ENCODE results near the gene NLGN1. TPM values are rescaled to one million over a fixed set of nuclear protein-coding genes. Genes with fewer than 3 reads are reported as not detected.

Gene NLGN1
- total RNA-seq, 2 experiments from 2014 or later: not detected

DNA sequence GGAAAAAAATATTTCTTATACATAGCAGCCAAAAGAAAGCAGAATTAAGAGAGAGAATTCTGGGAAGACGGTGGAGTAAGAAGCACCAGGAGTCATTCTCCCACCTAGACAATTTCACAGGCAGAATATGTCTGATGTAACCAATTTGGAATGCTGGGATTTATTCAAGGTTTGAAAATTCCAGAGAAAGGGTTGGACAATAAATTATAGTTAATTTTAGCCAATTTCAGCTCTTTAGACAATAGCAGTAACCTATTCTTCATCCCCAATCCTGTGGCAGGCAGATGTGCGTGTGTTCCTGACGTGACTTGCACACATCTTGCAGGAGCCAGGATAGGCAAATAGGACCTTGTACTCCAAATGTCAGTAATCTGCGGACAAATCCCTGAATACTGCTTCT lies 920.6 kb downstream of the NLGN1 start:
- Mint-ChIP-seq H3K4me1 (no peaks in the 10 kb centered on the region), H3K27me3 (no peaks in the 10 kb centered on the region), H3K4me3 (no peak overlapping the region), H3K36me3 (no peaks in the 10 kb centered on the region), H3K27ac (no peak overlapping the region), H3K9me3 (peaks cover 5% of the 10 kb centered on the region)
- POLR2A ChIA-PET: no interaction called here
- no peak for ATAC-seq (ENCODE audit: low read depth)
- DNase-seq: no peak

DNA sequence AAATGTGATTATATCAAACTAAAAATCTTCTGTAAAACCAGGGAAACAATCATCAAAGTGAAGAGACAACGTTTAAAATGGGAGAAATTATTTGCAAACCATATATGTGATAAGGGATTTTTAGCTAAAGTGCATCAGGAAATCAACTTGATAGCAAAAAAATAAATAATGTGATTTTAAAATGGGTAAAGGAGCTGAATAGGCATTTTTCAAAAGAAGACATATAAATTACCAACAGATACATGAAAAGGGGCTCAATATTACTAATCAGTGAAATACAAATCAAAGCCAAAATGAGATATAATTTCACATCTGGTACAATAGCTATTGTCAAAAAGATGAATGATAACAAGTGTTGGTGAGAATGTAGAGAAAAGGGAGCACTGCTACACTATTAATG lies 924.0 kb downstream of the NLGN1 start:
- POLR2A ChIA-PET: no interaction called here
- Mint-ChIP-seq H3K9me3 (peaks cover 5% of the 10 kb centered on the region), H3K27me3 (no peaks in the 10 kb centered on the region), H3K4me1 (no peaks in the 10 kb centered on the region), H3K36me3 (no peaks in the 10 kb centered on the region), H3K27ac (no peak overlapping the region), H3K4me3 (no peak overlapping the region)
- ATAC-seq (ENCODE audit: low read depth) (no peak), DNase-seq (no peak)

DNA sequence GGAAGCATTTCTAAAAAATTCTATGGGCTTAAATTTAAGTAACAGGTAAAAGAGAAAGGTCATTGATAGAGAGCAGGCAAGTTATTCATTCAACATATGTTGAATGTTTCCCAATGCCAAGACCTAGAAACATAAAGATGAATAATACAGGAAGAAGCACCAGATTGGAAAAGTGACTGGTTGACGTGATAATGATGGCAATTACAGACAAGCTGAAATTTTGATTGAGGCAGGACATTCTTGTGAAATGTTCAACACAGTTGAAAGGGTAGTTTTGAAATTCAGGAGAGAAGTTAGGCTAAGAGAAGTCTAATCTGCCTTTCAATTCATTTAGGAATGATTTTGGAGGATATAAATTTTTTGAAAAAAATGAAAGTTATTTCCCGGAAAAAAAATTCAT lies 925.2 kb downstream of the NLGN1 start:
- POLR2A ChIA-PET: no interaction called here
- Mint-ChIP-seq H3K27me3 (no peaks in the 10 kb centered on the region), H3K4me1 (no peaks in the 10 kb centered on the region), H3K36me3 (no peaks in the 10 kb centered on the region), H3K4me3 (no peak overlapping the region), H3K27ac (no peak overlapping the region), H3K9me3 (peaks cover 5% of the 10 kb centered on the region)
- DNase-seq (no peak), ATAC-seq (ENCODE audit: low read depth) (no peak)

DNA sequence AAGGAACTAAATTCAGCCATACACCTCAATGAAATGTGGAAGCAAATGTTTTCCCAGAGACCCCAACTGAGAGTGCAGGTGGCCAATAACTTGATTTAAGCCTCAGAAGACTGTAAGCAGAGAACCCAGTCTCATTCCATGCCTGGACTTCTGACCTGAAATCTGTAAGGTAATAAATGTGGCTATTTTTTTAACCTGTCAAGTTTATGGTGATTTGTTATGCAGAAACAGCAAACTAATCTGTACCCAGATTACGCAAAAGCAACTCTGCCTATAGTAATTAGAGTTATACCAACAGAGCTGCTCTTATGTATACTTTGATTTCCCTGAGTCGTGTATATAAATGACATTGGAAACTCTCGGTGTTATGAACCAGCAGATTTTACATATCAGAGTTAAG lies 927.6 kb downstream of the NLGN1 start:
- no peak overlapping the region for H3K27ac Mint-ChIP-seq
- no peak for ATAC-seq (ENCODE audit: low read depth)
- peaks cover 7% of the 10 kb centered on the region for H3K9me3 Mint-ChIP-seq
- POLR2A ChIA-PET: no interaction called here
- H3K4me3 Mint-ChIP-seq: no peak overlapping the region
- DNase-seq: no peak
- H3K36me3 Mint-ChIP-seq: no peaks in the 10 kb centered on the region
- H3K4me1 Mint-ChIP-seq: no peaks in the 10 kb centered on the region
- H3K27me3 Mint-ChIP-seq: no peaks in the 10 kb centered on the region

DNA sequence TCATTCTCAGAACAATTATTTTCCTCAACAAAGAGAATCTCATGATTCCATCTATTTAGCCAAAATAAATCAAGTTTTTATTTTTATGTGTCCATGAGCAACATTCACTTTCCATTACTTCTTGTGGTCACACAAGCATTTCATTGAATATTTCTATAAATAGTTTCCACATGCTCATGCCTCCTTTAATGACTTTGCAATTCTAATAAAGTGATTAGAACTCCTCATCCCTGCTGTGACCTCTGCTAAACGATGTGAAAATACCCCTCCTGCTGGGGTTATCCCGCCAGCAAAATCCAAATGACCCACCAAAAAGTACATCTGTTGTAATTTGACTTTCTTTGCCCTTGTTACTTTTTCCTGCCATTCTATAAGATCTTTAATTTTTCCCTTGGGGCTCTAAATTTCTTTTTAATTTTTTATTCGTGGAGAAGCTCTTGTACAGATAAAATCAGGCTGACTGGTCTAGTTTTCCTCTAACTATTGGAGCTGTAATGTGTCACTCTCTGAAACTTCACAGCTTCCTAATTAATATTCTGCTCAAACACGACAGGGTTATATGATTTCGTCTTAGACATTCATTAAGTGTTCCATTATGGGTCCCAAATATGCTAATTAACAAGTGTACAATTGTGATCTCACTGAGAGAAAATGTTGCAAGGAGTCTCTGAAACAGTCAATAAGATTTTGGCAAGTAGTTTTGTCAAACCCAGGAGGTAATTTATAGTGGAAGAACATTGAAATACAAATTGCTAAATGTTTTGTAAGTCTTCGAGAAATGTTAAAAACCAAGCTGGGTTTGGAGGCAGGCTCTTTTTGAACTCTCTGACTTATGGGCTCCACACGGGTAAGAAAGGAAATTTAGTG lies 928.5 kb downstream of the NLGN1 start:
- POLR2A ChIA-PET: no interaction called here

DNA sequence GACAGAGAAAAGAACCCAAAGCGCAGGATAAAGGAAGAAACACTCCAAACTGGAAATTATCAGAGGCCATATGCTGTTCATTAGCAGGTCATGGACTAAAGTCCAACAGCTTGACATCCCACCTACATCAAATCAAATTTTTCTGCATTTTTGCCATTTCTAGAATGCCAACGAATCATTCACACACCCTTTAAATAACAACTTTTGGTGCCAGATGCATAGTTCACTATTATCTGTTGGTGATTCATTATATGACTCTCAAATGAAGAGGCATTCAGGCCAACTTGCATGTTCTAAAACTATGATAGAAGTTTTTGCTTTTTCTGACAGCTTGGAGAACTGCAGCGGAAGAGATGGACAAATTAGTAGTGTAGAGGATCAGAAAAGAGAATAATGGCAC lies 931.8 kb downstream of the NLGN1 start:
- DNase-seq: no peak
- H3K27ac Mint-ChIP-seq: no peak overlapping the region
- no peak overlapping the region for H3K4me3 Mint-ChIP-seq
- ATAC-seq (ENCODE audit: low read depth): no peak
- POLR2A ChIA-PET: no interaction called here
- no peaks in the 10 kb centered on the region for H3K4me1 Mint-ChIP-seq
- no peaks in the 10 kb centered on the region for H3K36me3 Mint-ChIP-seq
- H3K27me3 Mint-ChIP-seq: no peaks in the 10 kb centered on the region
- peaks cover 6% of the 10 kb centered on the region for H3K9me3 Mint-ChIP-seq

More for the DNA sequence above, 928.5 kb downstream of the NLGN1 start:
- DNase-seq (no peak), ATAC-seq (ENCODE audit: low read depth) (no peak)
- H3K4me1 Mint-ChIP-seq: no peaks in the 10 kb centered on the region
- no peak overlapping the region for H3K4me3 Mint-ChIP-seq
- H3K9me3 Mint-ChIP-seq: peaks cover 7% of the 10 kb centered on the region
- no peaks in the 10 kb centered on the region for H3K27me3 Mint-ChIP-seq
- no peak overlapping the region for H3K27ac Mint-ChIP-seq
- H3K36me3 Mint-ChIP-seq: no peaks in the 10 kb centered on the region

DNA sequence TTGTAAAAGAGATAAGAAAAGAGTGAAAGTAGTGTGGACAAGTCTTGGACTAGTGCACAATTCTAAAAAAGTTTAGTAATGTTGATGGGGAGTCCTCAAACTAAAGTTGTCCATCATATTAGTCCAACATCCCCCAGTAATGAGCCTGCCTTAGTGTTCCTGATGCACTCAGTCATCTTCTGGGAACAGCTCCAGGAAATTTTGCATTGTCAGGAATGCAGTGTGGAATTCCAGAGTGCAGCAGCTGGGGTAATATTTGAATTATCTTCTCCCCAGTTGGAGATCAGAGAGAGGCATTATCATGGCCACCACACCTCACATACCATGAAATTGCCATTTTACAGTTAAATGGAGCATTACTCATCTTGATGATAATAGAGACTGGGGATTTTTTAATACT lies 932.8 kb downstream of the NLGN1 start:
- no peaks in the 10 kb centered on the region for H3K27me3 Mint-ChIP-seq
- no peaks in the 10 kb centered on the region for H3K36me3 Mint-ChIP-seq
- DNase-seq (no peak), ATAC-seq (ENCODE audit: low read depth) (no peak)
- no peaks in the 10 kb centered on the region for H3K4me1 Mint-ChIP-seq
- H3K9me3 Mint-ChIP-seq: peaks cover 6% of the 10 kb centered on the region
- H3K27ac Mint-ChIP-seq: no peak overlapping the region
- POLR2A ChIA-PET: no interaction called here
- no peak overlapping the region for H3K4me3 Mint-ChIP-seq

DNA sequence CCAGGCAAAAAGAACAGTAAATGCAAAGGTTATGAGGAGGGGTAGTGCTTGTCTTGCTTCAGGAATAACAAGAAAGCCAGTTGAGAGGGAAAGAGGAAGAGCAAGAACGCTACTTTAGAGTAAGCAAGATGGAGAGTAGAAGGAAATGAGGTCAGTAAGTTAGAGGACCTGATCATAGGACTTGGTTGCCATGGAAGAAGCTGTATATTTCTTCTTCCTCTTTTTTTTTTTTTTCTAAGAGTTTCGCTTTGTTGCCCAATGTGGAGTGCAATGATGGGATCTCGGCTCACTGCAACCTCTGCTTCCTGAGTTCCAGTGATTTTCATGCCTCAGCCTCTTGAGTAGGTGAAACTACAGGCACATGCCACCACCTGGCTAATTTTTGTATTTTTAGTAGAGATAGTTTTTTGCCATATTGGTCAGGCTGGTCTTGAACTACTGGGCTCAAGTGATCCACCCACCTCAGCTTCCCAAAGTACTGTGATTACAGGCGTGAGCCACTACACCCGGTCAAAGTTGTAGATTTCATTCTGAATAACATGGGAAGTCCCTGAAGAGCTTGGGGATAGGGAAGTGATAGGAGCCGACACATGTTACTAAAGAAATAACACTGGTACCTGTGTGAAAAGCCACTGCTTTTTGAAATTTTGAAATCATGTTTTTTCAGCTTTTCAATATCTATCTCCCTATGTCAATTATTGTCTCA lies 933.7 kb downstream of the NLGN1 start:
- Mint-ChIP-seq H3K4me3 (no peak overlapping the region), H3K27ac (no peak overlapping the region), H3K36me3 (no peaks in the 10 kb centered on the region), H3K27me3 (no peaks in the 10 kb centered on the region), H3K9me3 (peaks cover 6% of the 10 kb centered on the region), H3K4me1 (no peaks in the 10 kb centered on the region)
- no peak for ATAC-seq (ENCODE audit: low read depth)
- POLR2A ChIA-PET: no interaction called here
- DNase-seq: no peak

DNA sequence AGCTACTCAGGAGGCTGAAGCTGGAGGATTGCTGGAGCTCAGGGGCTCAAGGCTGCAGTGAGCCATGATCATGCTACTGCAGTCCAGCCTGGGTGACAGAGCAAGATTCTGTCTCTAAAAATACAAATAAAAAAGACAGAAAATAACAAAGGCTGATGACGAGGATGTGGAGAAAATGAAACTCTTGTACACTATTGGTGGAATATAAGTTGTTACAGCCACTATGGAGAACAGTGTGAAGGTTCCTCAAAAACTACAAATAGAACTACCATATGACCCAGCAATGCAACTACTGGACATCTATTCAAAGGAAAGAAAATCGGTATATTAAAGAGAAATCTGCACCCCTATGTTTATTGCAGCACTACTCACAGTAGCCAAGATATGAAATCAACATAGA lies 934.8 kb downstream of the NLGN1 start:
- Mint-ChIP-seq H3K9me3 (peaks cover 6% of the 10 kb centered on the region), H3K4me1 (no peaks in the 10 kb centered on the region), H3K36me3 (no peaks in the 10 kb centered on the region), H3K27me3 (no peaks in the 10 kb centered on the region), H3K4me3 (no peak overlapping the region), H3K27ac (no peak overlapping the region)
- no peak for ATAC-seq (ENCODE audit: low read depth)
- POLR2A ChIA-PET: no interaction called here
- no peak for DNase-seq

DNA sequence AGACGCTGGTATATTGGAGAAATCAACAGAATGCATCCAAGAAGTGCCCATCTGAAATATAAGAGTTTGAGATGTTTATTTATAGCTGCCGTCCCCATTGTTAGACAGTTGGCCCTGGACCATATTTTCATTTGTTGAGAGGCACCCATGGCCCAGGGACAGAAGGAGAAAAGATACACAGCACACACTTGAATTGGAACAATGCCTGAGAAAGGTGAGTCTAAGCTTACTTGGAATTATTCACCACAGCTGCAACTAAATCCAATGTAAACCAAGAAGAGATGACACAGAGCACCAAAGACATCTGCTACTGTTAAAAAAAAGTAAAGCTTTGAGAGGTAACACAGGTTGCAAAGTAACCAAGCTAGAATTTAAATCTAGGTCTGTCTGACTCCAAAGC lies 936.1 kb downstream of the NLGN1 start:
- H3K36me3 Mint-ChIP-seq: no peaks in the 10 kb centered on the region
- H3K4me1 Mint-ChIP-seq: no peaks in the 10 kb centered on the region
- no peak overlapping the region for H3K4me3 Mint-ChIP-seq
- H3K9me3 Mint-ChIP-seq: peaks cover 6% of the 10 kb centered on the region
- H3K27me3 Mint-ChIP-seq: no peaks in the 10 kb centered on the region
- DNase-seq: no peak
- ATAC-seq (ENCODE audit: low read depth): no peak
- POLR2A ChIA-PET: no interaction called here
- H3K27ac Mint-ChIP-seq: no peak overlapping the region

DNA sequence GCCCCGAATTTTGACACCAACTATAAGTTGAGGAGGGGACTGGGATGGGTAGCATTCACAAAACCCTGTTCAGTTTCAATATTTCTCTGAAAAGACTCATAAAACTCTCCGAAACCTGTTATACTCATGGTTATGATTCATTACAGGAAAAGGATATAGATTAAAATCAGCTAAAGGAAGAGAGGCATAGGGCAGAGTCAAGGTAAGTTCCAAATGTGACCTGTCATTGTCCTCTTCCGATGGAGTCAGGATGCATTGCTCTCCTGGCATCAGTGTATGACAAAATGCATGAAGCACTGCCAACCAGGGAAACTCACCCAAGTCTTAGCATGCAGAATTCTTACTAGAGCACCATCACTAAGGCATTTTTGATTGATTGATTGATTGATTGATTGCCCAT lies 936.6 kb downstream of the NLGN1 start:
- Mint-ChIP-seq H3K4me3 (no peak overlapping the region), H3K27ac (no peak overlapping the region), H3K27me3 (no peaks in the 10 kb centered on the region), H3K36me3 (no peaks in the 10 kb centered on the region), H3K9me3 (peaks cover 5% of the 10 kb centered on the region), H3K4me1 (no peaks in the 10 kb centered on the region)
- POLR2A ChIA-PET: no interaction called here
- DNase-seq (no peak), ATAC-seq (ENCODE audit: low read depth) (no peak)

DNA sequence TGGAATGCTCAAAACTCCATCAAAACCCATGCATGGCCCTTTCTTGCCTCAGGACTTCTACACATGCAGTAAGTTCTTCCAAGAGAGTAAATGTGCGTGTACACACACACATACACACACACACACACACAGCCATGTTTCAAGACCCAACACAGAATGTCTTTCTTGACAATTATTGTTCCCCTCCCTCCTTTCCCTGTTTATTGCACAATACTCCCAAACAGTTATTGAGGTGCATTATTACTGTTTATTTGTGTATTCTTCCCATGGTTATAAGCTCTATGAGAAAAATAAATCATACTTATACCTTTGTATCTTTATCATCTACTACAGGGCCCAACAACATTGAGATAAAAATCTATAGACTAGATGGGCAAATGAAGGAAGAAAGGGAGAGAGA lies 937.8 kb downstream of the NLGN1 start:
- H3K4me1 Mint-ChIP-seq: no peaks in the 10 kb centered on the region
- no peaks in the 10 kb centered on the region for H3K27me3 Mint-ChIP-seq
- ATAC-seq (ENCODE audit: low read depth) (no peak), DNase-seq (no peak)
- H3K9me3 Mint-ChIP-seq: peaks cover 3% of the 10 kb centered on the region
- no peaks in the 10 kb centered on the region for H3K36me3 Mint-ChIP-seq
- no peak overlapping the region for H3K4me3 Mint-ChIP-seq
- POLR2A ChIA-PET: no interaction called here
- H3K27ac Mint-ChIP-seq: no peak overlapping the region

DNA sequence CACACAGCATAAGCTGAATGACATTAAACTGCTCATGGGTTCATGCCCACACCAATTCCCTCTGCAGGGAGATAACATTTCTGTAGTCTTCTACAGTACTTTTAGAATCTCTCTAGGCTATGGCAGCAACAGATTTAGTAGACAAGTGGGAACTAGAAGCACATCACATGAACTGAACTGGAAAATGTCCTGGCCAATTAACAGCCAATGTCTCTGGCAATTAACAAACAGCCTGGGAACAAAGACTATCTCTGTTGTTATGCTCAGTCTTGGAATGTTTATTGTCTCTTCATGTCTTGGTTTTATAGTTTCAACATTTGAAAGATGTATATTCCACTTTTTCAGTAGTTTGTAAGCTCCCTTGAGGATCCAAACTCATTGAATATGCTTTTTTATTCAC lies 938.4 kb downstream of the NLGN1 start:
- DNase-seq (no peak), ATAC-seq (ENCODE audit: low read depth) (no peak)
- H3K9me3 Mint-ChIP-seq: peaks cover 1% of the 10 kb centered on the region
- POLR2A ChIA-PET: no interaction called here
- no peaks in the 10 kb centered on the region for H3K4me1 Mint-ChIP-seq
- H3K36me3 Mint-ChIP-seq: no peaks in the 10 kb centered on the region
- H3K4me3 Mint-ChIP-seq: no peak overlapping the region
- H3K27me3 Mint-ChIP-seq: no peaks in the 10 kb centered on the region
- no peak overlapping the region for H3K27ac Mint-ChIP-seq

All from activated naive CD8-positive, alpha-beta T cell treated with anti-CD3 and anti-CD28 coated beads, Interleukin-2, amount 10 ng/mL, durations not matched to agents 7 days and 5 days (primary cell).